IMR-90 (cell line): ENCODE data around the gene TADA2A.

Source experiments
- ELK1 ChIP-seq: fragments of 150-350 bp; IDR thresholded peaks from 2 replicates; pipeline ENCODE4 v1.6.1; 2016; ENCODE audit warnings: low read depth, mild to moderate bottlenecking, low read length, moderate library complexity, borderline replicate concordance
- POLR2A ChIP-seq: IDR thresholded peaks from 2 replicates; pipeline ENCODE4 v1.6.1; 2012; ENCODE audit warnings: mild to moderate bottlenecking, low read depth, low read length

- no peak for TF ChIP-seq ELK1
- TF ChIP-seq POLR2A = no peak
Observed at GRCh38 chr17:37507111-37507510, 100.4 kb downstream of the TADA2A start.
